Measurements from ENCODE around the gene PDE4B.

DNA sequence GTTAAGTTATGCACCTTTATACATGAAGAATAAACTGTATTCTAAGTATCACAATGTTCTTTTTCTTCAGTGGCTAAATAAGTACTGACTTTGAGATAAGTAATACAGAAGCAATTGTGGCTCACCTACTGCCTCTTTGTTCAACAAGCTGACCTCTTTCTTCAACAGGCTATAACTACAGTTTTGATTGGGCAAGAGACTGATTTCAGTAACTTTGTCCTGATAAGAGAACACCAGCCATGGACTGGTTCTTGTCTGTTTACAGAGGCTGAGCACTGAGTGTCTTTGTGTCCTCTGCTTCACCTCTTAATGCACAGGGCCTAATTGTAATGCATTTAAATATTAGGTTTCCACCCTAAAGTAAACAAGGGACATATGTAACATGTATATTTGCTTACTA lies 34.6 kb upstream of the PDE4B start:
- TF ChIP-seq, protein P1, sequence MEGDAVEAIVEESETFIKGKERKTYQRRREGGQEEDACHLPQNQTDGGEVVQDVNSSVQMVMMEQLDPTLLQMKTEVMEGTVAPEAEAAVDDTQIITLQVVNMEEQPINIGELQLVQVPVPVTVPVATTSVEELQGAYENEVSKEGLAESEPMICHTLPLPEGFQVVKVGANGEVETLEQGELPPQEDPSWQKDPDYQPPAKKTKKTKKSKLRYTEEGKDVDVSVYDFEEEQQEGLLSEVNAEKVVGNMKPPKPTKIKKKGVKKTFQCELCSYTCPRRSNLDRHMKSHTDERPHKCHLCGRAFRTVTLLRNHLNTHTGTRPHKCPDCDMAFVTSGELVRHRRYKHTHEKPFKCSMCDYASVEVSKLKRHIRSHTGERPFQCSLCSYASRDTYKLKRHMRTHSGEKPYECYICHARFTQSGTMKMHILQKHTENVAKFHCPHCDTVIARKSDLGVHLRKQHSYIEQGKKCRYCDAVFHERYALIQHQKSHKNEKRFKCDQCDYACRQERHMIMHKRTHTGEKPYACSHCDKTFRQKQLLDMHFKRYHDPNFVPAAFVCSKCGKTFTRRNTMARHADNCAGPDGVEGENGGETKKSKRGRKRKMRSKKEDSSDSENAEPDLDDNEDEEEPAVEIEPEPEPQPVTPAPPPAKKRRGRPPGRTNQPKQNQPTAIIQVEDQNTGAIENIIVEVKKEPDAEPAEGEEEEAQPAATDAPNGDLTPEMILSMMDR (IDR thresholded peaks at IDR 0.05), result no peak
- TF ChIP-seq POLR2A (IDR thresholded peaks at IDR 0.05), result no peak
- no peak for TF ChIP-seq POLR2AphosphoS5 (IDR thresholded peaks at IDR 0.05)
